Small intestine (tissue), 7 donors: ENCODE measurements around the gene PGP. TPM values are rescaled to one million over a fixed set of nuclear protein-coding genes. Genes with fewer than 3 reads are reported as not detected.

Experiments used
- DNase-seq, 2 donors: peaks; one replicate each; pipeline versions ENCODE4 v3.0.0 to v3.0.0-alpha.2; 2013
- FAIRE-seq: peaks from 2 replicates; lab custom pipeline; 2012; peaks lifted over from hg19 to GRCh38; lab: Jason Lieb, UNC
- H3K27ac ChIP-seq, 3 donors: one replicate each; pipeline ENCODE4 v1.5.1; 2013; ENCODE audit warnings: low read length in 2 of 3, mild to moderate bottlenecking in 2 of 3, control low read depth in 1 of 3, inconsistent platforms in 1 of 3, low read depth in 1 of 3, moderate library complexity in 1 of 3
- H3K27me3 ChIP-seq, 3 donors: one replicate each; pipeline ENCODE4 v1.6.1; 2013; ENCODE audit warnings: low read length in 3 of 3, inconsistent platforms in 1 of 3; ENCODE audit not compliant: control insufficient read depth in 3 of 3, insufficient read depth in 3 of 3
- H3K36me3 ChIP-seq, 3 donors: one replicate each; pipeline ENCODE4 v1.6.1; 2013; ENCODE audit warnings: low read length in 3 of 3, inconsistent platforms in 1 of 3, low read depth in 1 of 3, mild to moderate bottlenecking in 1 of 3, moderate library complexity in 1 of 3; ENCODE audit not compliant: control insufficient read depth in 3 of 3, insufficient read depth in 2 of 3
- H3K4me1 ChIP-seq, 3 donors: one replicate each; pipeline ENCODE4 v1.6.1; 2013; ENCODE audit warnings: low read length in 2 of 3, inconsistent platforms in 1 of 3, low read depth in 1 of 3, mild to moderate bottlenecking in 1 of 3, moderate library complexity in 1 of 3; ENCODE audit not compliant: control insufficient read depth in 3 of 3, insufficient read depth in 2 of 3
- H3K4me3 ChIP-seq, 3 donors: one replicate each; pipeline ENCODE4 v1.5.1; 2013; ENCODE audit warnings: low read length in 3 of 3, control low read depth in 1 of 3, inconsistent platforms in 1 of 3, low read depth in 1 of 3, mild to moderate bottlenecking in 1 of 3, moderate library complexity in 1 of 3
- H3K9me3 ChIP-seq, 2 donors: one replicate each; pipeline ENCODE4 v1.6.1; 2013; ENCODE audit warnings: low read depth in 1 of 2, low read length in 1 of 2; ENCODE audit not compliant: control insufficient read depth in 2 of 2, insufficient read depth in 1 of 2
- WGBS, 3 donors: extraction: QIAGEN DNeasy Blood & Tissue Kit; methylation state at CpG; one replicate each; pipeline ENCODE4 v1.1.7; 2013; 5-methylcytosine and 5-hydroxymethylcytosine counted together
- polyA plus RNA-seq, 4 donors: library from polyadenylated mRNA; stranded (reverse) in 3 of 4; unstranded in 1 of 4; fragments of 200-250 nt in 3 of 4; fragments of 120-200 nt in 1 of 4; gene quantifications; one replicate each; pipeline versions ENCODE4 v1.2.1 to v1.2.3, GENCODE V29; 2013
- donor health status: healthy with polysubstance abuse.
- donor health status: control.
- donor health status: control.
- donor health status: Bipolar disorder and iron deficiency.
- donor health status: healthy.

Gene PGP
- polyA plus RNA-seq, 4 donors, result 11.1 to 16.2 (median 13.4) TPM

GRCh38 chr16:2230376-2230775, 15.7 kb upstream of the PGP start:
- Histone ChIP-seq H3K9me3 (no peaks in the 10 kb centered on the region), H3K36me3 (peaks cover 14 to 88% (median 23%) of the 10 kb centered on the region in 3 donors), H3K4me1 (no peaks in the 10 kb centered on the region), H3K27me3 (peaks cover 0 to 2% (median 2%) of the 10 kb centered on the region in 3 donors), H3K4me3 (no peak overlapping the region), H3K27ac (no peak overlapping the region)
- DNase-seq, result no peak
- no peak for FAIRE-seq
- 84 to 92% (median 88%) methylated on average over 12 to 13 of the region's 13 CpGs for WGBS, 3 donors

- FAIRE-seq (no peak), DNase-seq (no peak)
- H3K36me3 ChIP-seq, result peaks cover 14 to 84% (median 17%) of the 10 kb centered on the region in 3 donors
- no peak overlapping the region for H3K27ac ChIP-seq
- H3K4me3 ChIP-seq, result no peak overlapping the region
- peaks cover 0 to under 1% (median 0%) of the 10 kb centered on the region in 3 donors for H3K27me3 ChIP-seq
- no peaks in the 10 kb centered on the region for H3K9me3 ChIP-seq
- peaks cover 0 to under 1% (median 0%) of the 10 kb centered on the region in 3 donors for H3K4me1 ChIP-seq
- 90 to 93% (median 91%) methylated on average over 19 to 23 of the region's 23 CpGs for WGBS, 3 donors
Measured at GRCh38 chr16:2229632-2230250, 15.1 kb upstream of the PGP start.

GRCh38 chr16:2229091-2229490, 14.5 kb upstream of the PGP start:
- no peak for FAIRE-seq
- H3K9me3 ChIP-seq, result no peaks in the 10 kb centered on the region
- no peak for DNase-seq
- H3K27ac ChIP-seq, result no peak overlapping the region
- no peak overlapping the region for H3K4me3 ChIP-seq
- H3K27me3 ChIP-seq, result no peaks in the 10 kb centered on the region
- peaks cover 0 to 7% (median 2%) of the 10 kb centered on the region in 3 donors for H3K4me1 ChIP-seq
- peaks cover 14 to 78% (median 17%) of the 10 kb centered on the region in 3 donors for H3K36me3 ChIP-seq
- WGBS, 3 donors, result 84 to 91% (median 89%) methylated on average over 6 to 12 of the region's 12 CpGs

GRCh38 chr16:2228161-2228824, 13.7 kb upstream of the PGP start:
- H3K4me1 ChIP-seq, result peaks cover 0 to 9% (median 2%) of the 10 kb centered on the region in 3 donors
- no peaks in the 10 kb centered on the region for H3K9me3 ChIP-seq
- no peak overlapping the region for H3K4me3 ChIP-seq
- DNase-seq (no peak), FAIRE-seq (no peak)
- WGBS, 3 donors, result 90 to 92% (median 90%) methylated on average over 21 to 25 of the region's 25 CpGs
- peaks cover 8 to 72% (median 17%) of the 10 kb centered on the region in 3 donors for H3K36me3 ChIP-seq
- H3K27me3 ChIP-seq, result no peaks in the 10 kb centered on the region
- H3K27ac ChIP-seq, result no peak overlapping the region

- peaks cover 0 to 11% (median 2%) of the 10 kb centered on the region in 3 donors for H3K4me1 ChIP-seq
- H3K9me3 ChIP-seq, result no peaks in the 10 kb centered on the region
- DNase-seq (no peak), FAIRE-seq (no peak)
- peaks cover 6 to 59% (median 8%) of the 10 kb centered on the region in 3 donors for H3K36me3 ChIP-seq
- 90 to 94% (median 94%) methylated on average over 6 of the region's 6 CpGs for WGBS, 3 donors
- H3K27ac ChIP-seq, result no peak overlapping the region
- no peaks in the 10 kb centered on the region for H3K27me3 ChIP-seq
- no peak overlapping the region for H3K4me3 ChIP-seq
Measured at GRCh38 chr16:2226918-2227317, 12.3 kb upstream of the PGP start.

GRCh38 chr16:2226245-2226793, 11.7 kb upstream of the PGP start:
- H3K27ac ChIP-seq, result no peak overlapping the region
- no peaks in the 10 kb centered on the region for H3K9me3 ChIP-seq
- 46 to 67% (median 54%) methylated on average over 9 of the region's 9 CpGs for WGBS, 3 donors
- H3K27me3 ChIP-seq, result no peaks in the 10 kb centered on the region
- DNase-seq, result no peak
- H3K4me3 ChIP-seq, result no peak overlapping the region
- H3K36me3 ChIP-seq, result peaks cover 4 to 53% (median 8%) of the 10 kb centered on the region in 3 donors
- no peak for FAIRE-seq
- H3K4me1 ChIP-seq, result peaks cover 0 to 11% (median 2%) of the 10 kb centered on the region in 3 donors

GRCh38 chr16:2223942-2224486, 9.4 kb upstream of the PGP start:
- Histone ChIP-seq H3K36me3 (peaks cover 0 to 30% (median 3%) of the 10 kb centered on the region in 3 donors), H3K4me3 (peak overlapping the region; percentile 83 to 99 (median 86)), H3K27me3 (no peaks in the 10 kb centered on the region), H3K9me3 (no peaks in the 10 kb centered on the region), H3K4me1 (peaks cover 0 to 11% (median 2%) of the 10 kb centered on the region in 3 donors), H3K27ac (peak overlapping the region; percentile 73 to 89 (median 87))
- DNase-seq (peak; percentile 65 to 68), FAIRE-seq (no peak)
- WGBS, 3 donors, result 3 to 4% (median 4%) methylated on average over 18 to 22 of the region's 22 CpGs

GRCh38 chr16:2223221-2223941, 8.7 kb upstream of the PGP start, which contains the start of gene E4F1:
Gene E4F1, plus strand, starts transcription at chr16:2223591. Its CDS starts 23 bp downstream, at chr16:2223614.
- FAIRE-seq (no peak), DNase-seq (peak; percentile 99 to 100)
- peaks cover 0 to 23% (median 0%) of the 10 kb centered on the region in 3 donors for H3K36me3 ChIP-seq
- H3K27ac ChIP-seq, result peak within 1 kb of the TSS; percentile 73 to 89 (median 87)
- H3K9me3 ChIP-seq, result no peaks in the 10 kb centered on the region
- peak within 1 kb of the TSS; percentile 83 to 99 (median 86) for H3K4me3 ChIP-seq
- no peaks in the 10 kb centered on the region for H3K27me3 ChIP-seq
- 0 to 1% (median 0%) methylated on average over 68 to 82 of the region's 82 CpGs for WGBS, 3 donors
- H3K4me1 ChIP-seq, result peaks cover 0 to 11% (median 2%) of the 10 kb centered on the region in 3 donors
